NCI-H2227 (cell line): Measurements from ENCODE around the gene CMSS1.

Source experiments
- DNase-seq: peaks from one replicate; lab custom pipeline; 2025; ENCODE audit not compliant: unreplicated experiment; lab: John Stamatoyannopoulos, UW

The CMSS1 gene

GRCh38 chr3:100124201-100124761 lies 306.6 kb downstream of the CMSS1 start:
- no peak for DNase-seq

- DNase-seq, result no peak
Measured at GRCh38 chr3:100125161-100125938, 307.7 kb downstream of the CMSS1 start.

- DNase-seq, result no peak
Measured at GRCh38 chr3:100127792-100128191, 310.1 kb downstream of the CMSS1 start.

GRCh38 chr3:100128565-100128964 lies 310.9 kb downstream of the CMSS1 start:
- no peak for DNase-seq

- DNase-seq, result no peak
Measured at GRCh38 chr3:100129941-100130340, 312.3 kb downstream of the CMSS1 start.

- no peak for DNase-seq
Measured at GRCh38 chr3:100131241-100131640, 313.6 kb downstream of the CMSS1 start.

GRCh38 chr3:100136921-100137320 lies 319.3 kb downstream of the CMSS1 start:
- no peak for DNase-seq

- DNase-seq, result no peak
Measured at GRCh38 chr3:100140976-100141375, 323.3 kb downstream of the CMSS1 start.

GRCh38 chr3:100141586-100141985 lies 323.9 kb downstream of the CMSS1 start:
- DNase-seq, result no peak

GRCh38 chr3:100144255-100144866 lies 326.7 kb downstream of the CMSS1 start:
- no peak for DNase-seq

- no peak for DNase-seq
Measured at GRCh38 chr3:100149130-100149529, 331.5 kb downstream of the CMSS1 start.

- no peak for DNase-seq
Measured at GRCh38 chr3:100149713-100150415, 332.2 kb downstream of the CMSS1 start.

GRCh38 chr3:100150473-100150872 lies 332.8 kb downstream of the CMSS1 start:
- no peak for DNase-seq

GRCh38 chr3:100151024-100151707 lies 333.5 kb downstream of the CMSS1 start:
- DNase-seq, result no peak

GRCh38 chr3:100154171-100154570 lies 336.5 kb downstream of the CMSS1 start:
- no peak for DNase-seq

- DNase-seq, result no peak
Measured at GRCh38 chr3:100155128-100155527, 337.5 kb downstream of the CMSS1 start.

GRCh38 chr3:100155590-100155989 lies 337.9 kb downstream of the CMSS1 start:
- DNase-seq, result no peak

- DNase-seq, result no peak
Measured at GRCh38 chr3:100157685-100158084, 340.0 kb downstream of the CMSS1 start.

- peak; percentile 8 for DNase-seq
Measured at GRCh38 chr3:100158918-100159330, 341.3 kb downstream of the CMSS1 start.

- no peak for DNase-seq
Measured at GRCh38 chr3:100159331-100160153, 341.9 kb downstream of the CMSS1 start.
